Measurements from ENCODE around the gene RASD1.
"Not testable (repeated sequence)": the region's sequence is repeated elsewhere in the genome, so short reads cannot be mapped to it uniquely, and the experiment has no call there.

RASD1 gene

GRCh38 chr17:17472333-17472920 lies 23.8 kb downstream of the RASD1 start:
- DNase-seq (ENCODE audit: low read depth in 3 of 3, low spot score in 1 of 3): no peak

- DNase-seq (ENCODE audit: low read depth in 3 of 3, low spot score in 1 of 3): no peak
Measured at GRCh38 chr17:17469996-17470395, 26.2 kb downstream of the RASD1 start.

GRCh38 chr17:17469358-17469757 lies 26.8 kb downstream of the RASD1 start:
- no peak for DNase-seq (ENCODE audit: low read depth in 3 of 3, low spot score in 1 of 3)

GRCh38 chr17:17468217-17469010 lies 27.8 kb downstream of the RASD1 start:
- no peak for DNase-seq (ENCODE audit: low read depth in 3 of 3, low spot score in 1 of 3)

- DNase-seq (ENCODE audit: low read depth in 3 of 3, low spot score in 1 of 3): no peak
Measured at GRCh38 chr17:17467720-17468119, 28.5 kb downstream of the RASD1 start.

DNA sequence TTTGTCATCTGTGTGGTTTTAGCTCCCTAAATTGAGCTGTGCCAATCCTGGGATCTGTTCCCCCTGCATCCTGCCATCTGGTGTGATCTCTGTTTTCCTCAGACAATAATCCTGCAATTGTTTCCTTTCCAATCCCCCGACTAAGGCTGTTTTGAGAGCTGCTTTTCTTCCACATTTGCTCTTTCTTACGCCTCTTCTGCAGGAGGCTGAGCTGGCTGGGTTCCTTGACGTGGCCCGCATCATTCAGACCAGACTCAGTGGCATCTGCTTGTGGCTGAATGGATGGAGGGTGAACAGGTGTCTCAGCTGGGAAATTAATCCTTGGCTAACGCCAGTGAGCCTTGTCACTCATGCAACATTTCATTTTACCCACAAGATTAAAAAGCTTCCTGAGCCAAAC lies 29.2 kb downstream of the RASD1 start:
- DNase-seq (ENCODE audit: low read depth in 3 of 3, low spot score in 1 of 3): no peak

- DNase-seq (ENCODE audit: low read depth in 3 of 3, low spot score in 1 of 3): no peak
Measured at GRCh38 chr17:17466511-17466910, 29.7 kb downstream of the RASD1 start.

DNA sequence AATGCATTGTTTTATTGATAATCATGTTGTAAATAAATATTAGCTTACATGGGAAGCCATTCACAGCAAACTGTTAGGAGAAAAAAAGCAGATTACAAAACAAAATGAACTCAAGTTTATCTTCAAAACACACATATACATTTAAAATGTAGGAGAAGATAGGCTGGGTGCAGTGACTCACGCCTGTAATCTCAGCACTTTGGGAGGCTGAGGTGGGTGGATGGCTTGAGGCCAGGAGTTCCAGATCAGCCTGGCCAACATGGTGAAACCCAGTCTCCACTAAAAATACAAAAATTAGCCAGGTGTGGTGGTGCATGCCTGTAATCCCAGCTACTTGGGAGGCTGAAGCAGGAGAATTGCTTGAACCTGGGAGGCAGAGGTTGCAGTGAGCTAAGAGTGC lies 30.3 kb downstream of the RASD1 start:
- not testable (repeated sequence) for DNase-seq (ENCODE audit: low read depth in 3 of 3, low spot score in 1 of 3)

DNA sequence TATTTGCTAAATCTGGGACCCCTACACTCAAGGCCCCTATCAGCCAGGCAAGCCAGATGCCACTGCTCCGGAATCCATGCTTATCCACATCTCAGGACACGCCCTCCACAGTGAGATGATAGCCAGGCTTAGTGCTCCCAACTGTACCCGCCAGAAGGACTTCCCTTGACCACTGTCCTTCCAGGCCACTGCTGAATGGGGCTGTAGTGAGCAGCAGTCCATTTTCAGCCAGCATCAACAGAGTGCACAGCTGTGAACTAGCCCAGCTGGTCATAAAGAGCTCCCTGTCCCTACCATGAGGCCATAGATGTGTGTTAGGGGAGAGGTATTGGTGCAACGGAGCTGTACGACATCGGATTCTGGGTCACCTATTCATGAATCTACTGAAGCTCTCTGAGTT lies 32.4 kb downstream of the RASD1 start:
- DNase-seq (ENCODE audit: low read depth in 3 of 3, low spot score in 1 of 3): no peak

DNA sequence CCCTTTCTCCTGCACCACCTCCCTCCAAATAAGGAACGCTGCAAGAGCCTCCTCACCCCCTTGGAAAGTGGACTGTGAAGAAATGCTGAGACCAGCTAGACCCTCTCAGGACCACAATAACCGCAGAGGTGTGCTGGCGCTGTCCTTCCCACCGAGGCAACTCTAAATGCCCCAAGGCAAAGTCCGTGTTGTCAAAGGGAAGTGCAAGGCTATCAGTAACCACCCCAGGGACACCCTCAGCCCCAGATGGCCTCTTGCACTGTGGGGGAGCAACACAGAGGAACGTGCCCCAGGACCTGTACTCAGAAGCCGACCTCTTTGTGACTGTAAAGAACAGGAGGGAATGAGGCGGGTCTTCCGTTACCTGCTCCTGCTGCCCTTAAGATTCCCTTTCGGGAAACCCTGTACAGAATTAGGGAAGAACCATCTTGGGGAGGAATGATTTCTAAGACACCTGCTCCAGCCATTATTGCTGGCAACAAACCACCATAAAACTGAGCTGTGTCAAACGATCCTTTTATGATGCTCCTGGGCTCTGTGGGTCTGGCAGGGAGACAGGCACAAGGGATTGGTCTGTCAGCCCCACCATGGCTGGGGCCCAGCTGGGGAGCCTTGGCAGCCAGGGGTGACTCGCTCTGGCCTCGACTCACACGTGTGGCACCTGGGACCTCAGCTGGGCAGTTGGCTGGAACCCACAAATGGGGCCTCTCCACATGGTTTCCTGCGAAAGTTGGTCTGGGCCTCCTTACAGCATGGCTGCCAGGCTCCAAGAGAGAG lies 34.0 kb downstream of the RASD1 start:
- no peak for DNase-seq (ENCODE audit: low read depth in 3 of 3, low spot score in 1 of 3)

GRCh38 chr17:17460038-17460437 lies 36.2 kb downstream of the RASD1 start:
- DNase-seq (ENCODE audit: low read depth in 3 of 3, low spot score in 1 of 3): no peak

GRCh38 chr17:17457680-17458079 lies 38.5 kb downstream of the RASD1 start:
- DNase-seq (ENCODE audit: low read depth in 3 of 3, low spot score in 1 of 3): no peak

GRCh38 chr17:17456251-17456650 lies 39.9 kb downstream of the RASD1 start:
- DNase-seq (ENCODE audit: low read depth in 3 of 3, low spot score in 1 of 3): no peak

- DNase-seq (ENCODE audit: low read depth in 3 of 3, low spot score in 1 of 3): no peak
Measured at GRCh38 chr17:17455173-17455572, 41.0 kb downstream of the RASD1 start.

DNA sequence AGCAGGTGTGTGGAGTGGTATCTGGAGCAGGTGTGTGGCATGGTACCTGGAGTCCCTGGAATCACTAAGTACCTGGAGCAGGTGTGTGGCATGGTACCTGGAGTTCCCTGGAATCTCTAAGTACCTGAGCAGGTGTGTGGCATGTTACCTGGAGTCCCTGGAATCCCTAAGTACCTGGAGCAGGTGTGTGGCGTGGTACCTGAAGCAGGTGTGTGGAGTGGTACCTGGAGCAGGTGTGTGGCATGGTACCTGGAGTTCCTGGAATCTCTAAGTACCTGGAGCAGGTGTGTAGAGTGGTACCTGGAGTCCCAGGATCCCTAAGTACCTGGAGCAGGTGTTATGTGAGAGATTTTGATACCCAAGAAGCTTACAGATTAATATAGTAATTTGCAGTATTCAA lies 41.5 kb downstream of the RASD1 start:
- DNase-seq (ENCODE audit: low read depth in 3 of 3, low spot score in 1 of 3): not testable (repeated sequence)

GRCh38 chr17:17454276-17454675 lies 41.9 kb downstream of the RASD1 start:
- no peak for DNase-seq (ENCODE audit: low read depth in 3 of 3, low spot score in 1 of 3)

GRCh38 chr17:17453088-17453487 lies 43.1 kb downstream of the RASD1 start:
- DNase-seq (ENCODE audit: low read depth in 3 of 3, low spot score in 1 of 3): no peak

DNA sequence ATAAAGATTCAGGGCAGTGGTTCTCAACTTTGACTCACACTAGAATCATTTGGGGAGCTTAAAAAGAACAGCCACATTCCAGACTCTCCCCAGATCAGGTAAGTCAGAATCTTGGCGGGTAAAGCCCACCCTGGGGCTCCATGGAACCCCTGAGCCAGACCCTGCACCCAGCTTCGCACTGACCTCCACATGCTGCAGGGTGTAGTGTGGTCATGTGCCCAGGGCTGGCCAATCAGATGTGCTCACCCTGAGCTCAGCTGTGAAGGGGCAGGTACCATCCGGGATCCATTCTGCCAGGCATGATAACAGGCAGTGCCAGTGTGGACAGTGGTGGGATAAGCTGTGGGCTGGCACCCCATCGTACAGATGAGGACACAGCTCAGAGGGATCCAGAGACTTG lies 47.5 kb downstream of the RASD1 start:
- DNase-seq (ENCODE audit: low read depth in 3 of 3, low spot score in 1 of 3): no peak

GRCh38 chr17:17448076-17448475 lies 48.1 kb downstream of the RASD1 start:
- no peak for DNase-seq (ENCODE audit: low read depth in 3 of 3, low spot score in 1 of 3)

DNA sequence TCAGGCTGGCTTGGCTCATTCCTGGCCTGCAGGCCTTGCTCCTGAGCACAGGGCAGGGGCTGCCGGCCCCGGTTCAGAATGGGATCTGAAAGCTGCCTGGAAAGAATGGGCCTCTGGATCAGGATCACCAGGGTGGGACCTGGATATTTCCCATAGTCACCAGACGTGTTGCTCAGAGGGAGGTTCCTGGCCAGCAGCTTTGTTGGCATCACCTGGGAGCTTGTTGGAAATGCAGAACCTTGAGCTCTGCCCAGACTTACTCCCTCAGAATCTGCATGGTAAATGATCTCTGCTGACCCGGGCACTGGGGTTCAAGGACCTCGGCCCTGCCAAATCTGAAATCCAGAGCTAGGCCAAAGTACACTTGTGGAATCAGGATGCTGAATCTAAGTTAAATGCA lies 48.9 kb downstream of the RASD1 start:
- DNase-seq (ENCODE audit: low read depth in 3 of 3, low spot score in 1 of 3): no peak

GRCh38 chr17:17446666-17447155 lies 49.5 kb downstream of the RASD1 start:
- no peak for DNase-seq (ENCODE audit: low read depth in 3 of 3, low spot score in 1 of 3)

All from stimulated activated CD4-positive, alpha-beta T cell treated with anti-CD3 and anti-CD28 coated beads, TNF-alpha, amount 100 ng/mL, for 1 hour (primary cell).